ENCODE measurements around the gene TBC1D8. TPM values are rescaled to one million over a fixed set of nuclear protein-coding genes. Genes with fewer than 3 reads are reported as not detected.

Gene TBC1D8
- total RNA-seq, 1 donor from 2014 or later = 16.3 TPM

DNA sequence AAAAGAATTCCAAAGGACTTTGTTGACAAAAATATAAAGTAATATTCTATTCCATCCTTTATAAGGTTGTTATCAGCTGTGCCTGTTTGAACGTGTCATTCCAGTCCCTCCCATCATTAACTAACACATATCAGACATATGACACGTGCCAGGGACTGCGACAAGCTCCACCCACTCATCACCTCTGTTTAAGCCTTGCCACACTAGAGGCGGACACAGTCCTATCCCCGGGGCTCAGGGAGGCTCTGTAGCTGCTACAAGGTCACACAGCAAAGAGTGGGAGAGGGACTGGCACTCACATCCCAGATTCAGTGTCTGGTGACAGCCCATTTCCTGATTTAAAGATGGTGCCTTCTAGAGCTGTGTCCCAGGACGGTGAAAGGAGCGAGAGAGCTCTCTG lies 30.0 kb downstream of the TBC1D8 start:
- H3K4me3 Mint-ChIP-seq (ENCODE audit: unreplicated experiment) = no peak overlapping the region

DNA sequence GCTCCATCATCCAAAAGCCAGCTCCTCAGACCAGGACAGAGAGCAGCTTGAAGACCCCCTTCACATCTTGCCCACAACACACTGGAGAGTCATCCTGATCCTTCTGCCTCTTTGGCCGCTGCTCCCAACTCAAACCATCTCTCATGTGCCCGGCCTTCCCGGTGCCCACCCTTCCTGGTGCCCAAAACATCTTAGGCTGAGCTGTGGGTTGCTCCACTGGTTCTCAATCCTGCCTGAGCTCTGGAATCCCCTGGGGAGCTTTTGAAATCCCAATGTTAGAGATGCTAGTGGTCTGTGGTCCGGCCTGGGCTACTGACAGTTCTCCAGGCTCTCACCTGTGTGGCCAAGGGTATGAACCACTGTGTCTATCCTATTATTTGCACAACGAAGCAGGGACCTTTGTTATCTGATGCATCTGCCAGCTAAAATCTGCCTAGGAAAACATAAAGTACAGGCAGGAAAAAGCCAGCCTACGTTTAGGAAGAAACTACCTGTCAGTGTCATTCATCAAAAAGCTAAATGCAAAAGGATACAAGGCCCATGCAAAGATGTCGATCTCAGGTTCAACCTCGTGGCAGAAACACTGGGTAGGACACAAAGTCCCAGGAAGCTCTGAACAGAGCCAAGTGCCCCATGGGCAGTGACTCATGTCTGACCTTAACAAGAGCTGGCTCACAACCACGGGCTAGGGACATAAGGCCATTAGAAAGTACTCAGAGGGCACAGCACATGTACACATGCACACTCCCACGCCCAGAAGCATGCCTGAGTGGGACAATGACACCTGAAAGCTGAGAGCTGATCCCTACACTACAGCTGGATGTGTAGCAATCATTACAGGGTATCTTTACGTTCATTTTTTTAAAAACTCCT lies 30.8 kb downstream of the TBC1D8 start:
- no peak overlapping the region for H3K4me3 Mint-ChIP-seq (ENCODE audit: unreplicated experiment)
- TF ChIP-seq, protein P1, sequence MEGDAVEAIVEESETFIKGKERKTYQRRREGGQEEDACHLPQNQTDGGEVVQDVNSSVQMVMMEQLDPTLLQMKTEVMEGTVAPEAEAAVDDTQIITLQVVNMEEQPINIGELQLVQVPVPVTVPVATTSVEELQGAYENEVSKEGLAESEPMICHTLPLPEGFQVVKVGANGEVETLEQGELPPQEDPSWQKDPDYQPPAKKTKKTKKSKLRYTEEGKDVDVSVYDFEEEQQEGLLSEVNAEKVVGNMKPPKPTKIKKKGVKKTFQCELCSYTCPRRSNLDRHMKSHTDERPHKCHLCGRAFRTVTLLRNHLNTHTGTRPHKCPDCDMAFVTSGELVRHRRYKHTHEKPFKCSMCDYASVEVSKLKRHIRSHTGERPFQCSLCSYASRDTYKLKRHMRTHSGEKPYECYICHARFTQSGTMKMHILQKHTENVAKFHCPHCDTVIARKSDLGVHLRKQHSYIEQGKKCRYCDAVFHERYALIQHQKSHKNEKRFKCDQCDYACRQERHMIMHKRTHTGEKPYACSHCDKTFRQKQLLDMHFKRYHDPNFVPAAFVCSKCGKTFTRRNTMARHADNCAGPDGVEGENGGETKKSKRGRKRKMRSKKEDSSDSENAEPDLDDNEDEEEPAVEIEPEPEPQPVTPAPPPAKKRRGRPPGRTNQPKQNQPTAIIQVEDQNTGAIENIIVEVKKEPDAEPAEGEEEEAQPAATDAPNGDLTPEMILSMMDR (IDR thresholded peaks at IDR 0.05) = no peak
- H3K36me3 Mint-ChIP-seq (ENCODE audit: unreplicated experiment) = peaks cover 4% of the 10 kb centered on the region
- H3K4me1 Mint-ChIP-seq (ENCODE audit: unreplicated experiment) = peaks cover 58% of the 10 kb centered on the region
- H3K9me3 Mint-ChIP-seq (ENCODE audit: unreplicated experiment) = no peaks in the 10 kb centered on the region
- H3K27me3 Mint-ChIP-seq (ENCODE audit: unreplicated experiment) = no peaks in the 10 kb centered on the region
- DNase-seq (ENCODE audit: extremely low spot score, unreplicated experiment) = no peak
- peak overlapping the region; percentile 79 for H3K27ac Mint-ChIP-seq (ENCODE audit: unreplicated experiment)

More for the DNA sequence above, 30.0 kb downstream of the TBC1D8 start:
- DNase-seq (ENCODE audit: extremely low spot score, unreplicated experiment) = no peak
- H3K36me3 Mint-ChIP-seq (ENCODE audit: unreplicated experiment) = peaks cover 4% of the 10 kb centered on the region
- H3K9me3 Mint-ChIP-seq (ENCODE audit: unreplicated experiment) = no peaks in the 10 kb centered on the region
- H3K4me1 Mint-ChIP-seq (ENCODE audit: unreplicated experiment) = peaks cover 64% of the 10 kb centered on the region
- H3K27ac Mint-ChIP-seq (ENCODE audit: unreplicated experiment) = peak overlapping the region; percentile 79
- H3K27me3 Mint-ChIP-seq (ENCODE audit: unreplicated experiment) = no peaks in the 10 kb centered on the region
- TF ChIP-seq, protein P1 (IDR thresholded peaks at IDR 0.05) = no peak

DNA sequence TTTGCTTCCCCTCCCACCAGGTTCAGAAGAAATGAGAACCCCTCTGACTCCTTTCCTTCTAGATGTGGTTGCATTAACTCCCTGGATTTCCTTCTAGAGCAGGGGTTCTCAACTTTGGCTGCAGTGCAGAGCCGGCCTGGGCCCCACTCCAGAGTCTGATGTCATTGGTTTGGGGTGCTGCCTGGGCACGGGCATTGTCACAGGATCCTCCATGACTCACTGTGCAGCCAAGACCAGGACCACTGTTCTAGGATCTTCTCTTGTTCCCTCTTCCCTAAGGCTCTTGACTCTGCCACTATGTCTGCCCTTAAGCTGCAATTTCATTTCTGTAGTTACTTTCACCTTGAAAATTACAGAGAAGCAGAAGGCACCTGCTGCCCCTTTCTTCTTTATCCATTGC lies 31.8 kb downstream of the TBC1D8 start:
- TF ChIP-seq, protein P1 (IDR thresholded peaks at IDR 0.05) = no peak
- H3K36me3 Mint-ChIP-seq (ENCODE audit: unreplicated experiment) = peaks cover 4% of the 10 kb centered on the region
- no peak overlapping the region for H3K27ac Mint-ChIP-seq (ENCODE audit: unreplicated experiment)
- no peaks in the 10 kb centered on the region for H3K9me3 Mint-ChIP-seq (ENCODE audit: unreplicated experiment)
- H3K27me3 Mint-ChIP-seq (ENCODE audit: unreplicated experiment) = no peaks in the 10 kb centered on the region
- no peak overlapping the region for H3K4me3 Mint-ChIP-seq (ENCODE audit: unreplicated experiment)
- DNase-seq (ENCODE audit: extremely low spot score, unreplicated experiment) = no peak
- H3K4me1 Mint-ChIP-seq (ENCODE audit: unreplicated experiment) = peaks cover 55% of the 10 kb centered on the region

DNA sequence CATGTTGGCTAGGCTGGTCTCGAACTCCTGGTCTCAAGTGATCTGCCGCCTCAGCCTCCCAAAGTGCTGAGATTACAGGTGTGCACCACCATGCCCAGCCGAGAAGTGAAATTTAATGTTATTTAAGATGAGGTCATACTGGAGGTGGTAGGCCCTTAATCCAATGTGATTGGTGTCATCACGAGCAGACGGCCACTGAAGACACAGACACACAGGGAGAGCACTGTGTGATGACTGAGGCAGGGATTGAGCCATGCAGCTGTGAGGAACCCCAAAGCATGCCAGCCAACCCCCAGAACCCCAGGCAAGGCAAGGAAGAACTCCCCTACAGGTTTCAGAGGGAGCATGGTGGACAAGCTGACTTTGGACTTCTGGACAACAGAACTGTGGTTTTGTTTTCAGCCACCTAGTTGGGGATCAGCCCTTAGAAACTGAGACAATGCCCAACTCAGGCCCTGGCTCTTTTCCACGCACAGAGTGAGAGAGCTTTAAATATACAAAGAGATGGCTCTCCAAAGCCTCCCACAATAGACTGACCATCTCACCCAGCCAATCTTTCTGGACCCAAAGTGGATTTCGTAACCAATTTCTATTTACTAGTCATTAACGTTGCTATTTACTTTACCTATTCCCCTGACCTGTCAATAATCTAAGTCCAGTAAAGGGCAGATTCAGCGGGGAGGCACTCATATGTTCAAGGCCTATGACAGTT lies 34.2 kb downstream of the TBC1D8 start:
- no peaks in the 10 kb centered on the region for H3K9me3 Mint-ChIP-seq (ENCODE audit: unreplicated experiment)
- no peaks in the 10 kb centered on the region for H3K27me3 Mint-ChIP-seq (ENCODE audit: unreplicated experiment)
- H3K4me3 Mint-ChIP-seq (ENCODE audit: unreplicated experiment) = no peak overlapping the region
- no peak for DNase-seq (ENCODE audit: extremely low spot score, unreplicated experiment)
- H3K27ac Mint-ChIP-seq (ENCODE audit: unreplicated experiment) = no peak overlapping the region
- H3K4me1 Mint-ChIP-seq (ENCODE audit: unreplicated experiment) = peaks cover 59% of the 10 kb centered on the region
- H3K36me3 Mint-ChIP-seq (ENCODE audit: unreplicated experiment) = peaks cover 4% of the 10 kb centered on the region
- TF ChIP-seq, protein P1 (IDR thresholded peaks at IDR 0.05) = no peak

DNA sequence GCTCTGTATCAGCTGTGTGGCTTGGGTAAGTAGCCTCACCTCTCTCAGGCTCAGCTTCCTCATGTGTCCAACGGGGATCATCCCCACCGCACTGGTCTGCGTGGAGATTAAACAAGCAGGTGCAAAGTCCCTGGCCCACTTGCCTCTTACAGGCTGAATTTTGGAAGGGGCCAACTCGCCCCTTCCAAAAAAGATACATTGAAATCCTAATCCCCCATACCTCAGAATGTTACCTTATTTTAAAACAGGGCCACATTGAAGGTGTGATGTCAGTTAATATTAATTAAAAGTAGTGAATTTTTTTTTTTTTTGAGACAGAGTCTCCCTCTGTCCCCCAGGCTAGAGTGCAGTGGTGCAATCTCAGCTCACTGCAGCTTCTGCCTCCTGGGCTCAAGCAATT lies 34.8 kb downstream of the TBC1D8 start:
- Mint-ChIP-seq H3K4me3 (ENCODE audit: unreplicated experiment) (no peak overlapping the region), H3K9me3 (ENCODE audit: unreplicated experiment) (no peaks in the 10 kb centered on the region), H3K36me3 (ENCODE audit: unreplicated experiment) (peaks cover 4% of the 10 kb centered on the region), H3K4me1 (ENCODE audit: unreplicated experiment) (peaks cover 63% of the 10 kb centered on the region), H3K27me3 (ENCODE audit: unreplicated experiment) (no peaks in the 10 kb centered on the region), H3K27ac (ENCODE audit: unreplicated experiment) (no peak overlapping the region)
- DNase-seq (ENCODE audit: extremely low spot score, unreplicated experiment) = no peak
- TF ChIP-seq, protein P1 (IDR thresholded peaks at IDR 0.05) = no peak
